ENCODE results near the gene TSR3.

TSR3 gene

DNA sequence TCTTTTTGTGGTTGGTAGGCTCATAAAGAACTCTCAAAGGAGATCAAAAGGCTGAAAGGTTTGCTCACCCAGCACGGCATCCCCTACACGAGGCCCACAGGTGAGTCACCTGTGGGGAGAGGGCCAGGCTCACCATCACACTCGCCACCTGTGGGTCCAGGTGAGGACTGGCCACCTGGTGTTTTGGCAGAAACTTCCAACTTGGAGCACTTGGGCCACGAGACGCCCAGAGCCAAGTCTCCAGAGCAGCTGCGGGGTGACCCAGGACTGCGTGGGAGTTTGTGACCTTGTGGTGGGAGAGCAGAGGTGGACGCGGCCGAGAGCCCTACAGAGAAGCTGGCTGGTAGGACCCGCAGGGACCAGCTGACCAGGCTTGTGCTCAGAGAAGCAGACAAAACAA is 11.1 kb upstream of the TSR3 start:
- in situ Hi-C loops (cut with MboI; ENCODE audit: low sequenced_read_pairs, unreplicated experiment), result no loop called here
- DNase-seq (ENCODE audit: low spot score), result no peak

DNA sequence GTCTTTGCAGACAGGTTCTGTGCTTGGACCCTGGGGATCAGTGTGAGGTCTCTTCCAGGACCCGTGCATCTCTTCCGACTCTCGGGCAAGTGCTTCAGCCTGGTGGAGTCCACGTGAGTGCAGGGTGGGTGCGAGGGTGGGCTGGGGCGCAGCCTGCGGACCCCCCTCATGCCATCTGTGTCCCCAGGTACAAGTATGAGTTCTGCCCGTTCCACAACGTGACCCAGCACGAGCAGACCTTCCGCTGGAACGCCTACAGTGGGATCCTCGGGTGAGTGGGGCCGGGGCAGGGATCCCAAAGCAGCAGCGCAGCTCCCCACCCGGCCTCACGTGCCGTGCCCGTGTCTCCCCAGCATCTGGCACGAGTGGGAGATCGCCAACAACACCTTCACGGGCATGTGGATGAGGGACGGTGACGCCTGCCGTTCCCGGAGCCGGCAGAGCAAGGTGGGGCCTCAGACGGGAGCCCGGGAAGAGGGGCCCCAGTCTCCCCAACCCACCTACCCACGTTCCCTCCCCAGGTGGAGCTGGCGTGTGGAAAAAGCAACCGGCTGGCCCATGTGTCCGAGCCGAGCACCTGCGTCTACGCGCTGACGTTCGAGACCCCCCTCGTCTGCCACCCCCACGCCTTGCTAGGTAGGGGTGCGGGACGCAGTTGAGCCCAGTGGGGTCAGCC is 10.1 kb upstream of the TSR3 start:
- in situ Hi-C loops (cut with MboI; ENCODE audit: low sequenced_read_pairs, unreplicated experiment), result no loop called here
- TF ChIP-seq, protein P1, sequence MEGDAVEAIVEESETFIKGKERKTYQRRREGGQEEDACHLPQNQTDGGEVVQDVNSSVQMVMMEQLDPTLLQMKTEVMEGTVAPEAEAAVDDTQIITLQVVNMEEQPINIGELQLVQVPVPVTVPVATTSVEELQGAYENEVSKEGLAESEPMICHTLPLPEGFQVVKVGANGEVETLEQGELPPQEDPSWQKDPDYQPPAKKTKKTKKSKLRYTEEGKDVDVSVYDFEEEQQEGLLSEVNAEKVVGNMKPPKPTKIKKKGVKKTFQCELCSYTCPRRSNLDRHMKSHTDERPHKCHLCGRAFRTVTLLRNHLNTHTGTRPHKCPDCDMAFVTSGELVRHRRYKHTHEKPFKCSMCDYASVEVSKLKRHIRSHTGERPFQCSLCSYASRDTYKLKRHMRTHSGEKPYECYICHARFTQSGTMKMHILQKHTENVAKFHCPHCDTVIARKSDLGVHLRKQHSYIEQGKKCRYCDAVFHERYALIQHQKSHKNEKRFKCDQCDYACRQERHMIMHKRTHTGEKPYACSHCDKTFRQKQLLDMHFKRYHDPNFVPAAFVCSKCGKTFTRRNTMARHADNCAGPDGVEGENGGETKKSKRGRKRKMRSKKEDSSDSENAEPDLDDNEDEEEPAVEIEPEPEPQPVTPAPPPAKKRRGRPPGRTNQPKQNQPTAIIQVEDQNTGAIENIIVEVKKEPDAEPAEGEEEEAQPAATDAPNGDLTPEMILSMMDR (IDR thresholded peaks at IDR 0.05; ENCODE audit: borderline replicate concordance, control extremely low read depth, extremely low read depth, insufficient read depth, missing control alignments), result no peak

More for the DNA sequence above, 11.1 kb upstream of the TSR3 start:
- TF ChIP-seq, protein P1 (IDR thresholded peaks at IDR 0.05; ENCODE audit: borderline replicate concordance, control extremely low read depth, extremely low read depth, insufficient read depth, missing control alignments), result no peak

DNA sequence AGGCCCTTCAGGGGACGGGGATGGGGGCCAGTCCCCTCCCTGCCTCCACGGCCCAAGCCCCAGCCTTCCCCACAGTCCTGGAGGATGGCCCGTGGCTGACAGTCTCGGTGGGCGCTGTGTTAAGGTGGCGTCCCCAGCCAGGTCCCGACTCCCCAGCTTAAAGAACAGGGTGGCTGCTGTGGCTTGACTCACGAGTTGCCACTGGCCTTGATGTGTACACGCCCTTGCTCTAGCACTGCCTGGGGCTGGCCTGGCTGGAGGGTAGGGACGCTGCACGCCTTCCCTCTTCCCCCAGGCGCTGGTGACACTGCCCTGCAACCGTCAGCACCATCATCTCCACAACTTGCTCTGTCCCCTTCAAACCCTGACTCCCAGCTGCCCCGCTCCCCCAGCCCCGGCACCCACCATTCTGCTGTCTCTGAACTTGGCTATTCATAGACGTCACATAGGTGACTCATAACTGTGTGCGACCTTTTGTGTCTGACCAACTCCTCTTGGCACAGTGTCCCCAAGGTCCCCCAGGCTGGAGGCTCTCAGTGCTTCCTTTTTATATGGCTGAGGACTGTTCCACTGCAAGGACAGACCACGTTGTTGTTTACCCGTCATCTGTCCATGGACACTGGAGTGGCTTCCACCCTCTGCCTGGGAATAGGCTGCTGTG is 6.4 kb upstream of the TSR3 start:
- in situ Hi-C loops (cut with MboI; ENCODE audit: low sequenced_read_pairs, unreplicated experiment), result no loop called here
- no peak for DNase-seq (ENCODE audit: low spot score)
- TF ChIP-seq, protein P1 (IDR thresholded peaks at IDR 0.05; ENCODE audit: borderline replicate concordance, control extremely low read depth, extremely low read depth, insufficient read depth, missing control alignments), result no peak

More for the DNA sequence above, 10.1 kb upstream of the TSR3 start:
- no peak for DNase-seq (ENCODE audit: low spot score)

DNA sequence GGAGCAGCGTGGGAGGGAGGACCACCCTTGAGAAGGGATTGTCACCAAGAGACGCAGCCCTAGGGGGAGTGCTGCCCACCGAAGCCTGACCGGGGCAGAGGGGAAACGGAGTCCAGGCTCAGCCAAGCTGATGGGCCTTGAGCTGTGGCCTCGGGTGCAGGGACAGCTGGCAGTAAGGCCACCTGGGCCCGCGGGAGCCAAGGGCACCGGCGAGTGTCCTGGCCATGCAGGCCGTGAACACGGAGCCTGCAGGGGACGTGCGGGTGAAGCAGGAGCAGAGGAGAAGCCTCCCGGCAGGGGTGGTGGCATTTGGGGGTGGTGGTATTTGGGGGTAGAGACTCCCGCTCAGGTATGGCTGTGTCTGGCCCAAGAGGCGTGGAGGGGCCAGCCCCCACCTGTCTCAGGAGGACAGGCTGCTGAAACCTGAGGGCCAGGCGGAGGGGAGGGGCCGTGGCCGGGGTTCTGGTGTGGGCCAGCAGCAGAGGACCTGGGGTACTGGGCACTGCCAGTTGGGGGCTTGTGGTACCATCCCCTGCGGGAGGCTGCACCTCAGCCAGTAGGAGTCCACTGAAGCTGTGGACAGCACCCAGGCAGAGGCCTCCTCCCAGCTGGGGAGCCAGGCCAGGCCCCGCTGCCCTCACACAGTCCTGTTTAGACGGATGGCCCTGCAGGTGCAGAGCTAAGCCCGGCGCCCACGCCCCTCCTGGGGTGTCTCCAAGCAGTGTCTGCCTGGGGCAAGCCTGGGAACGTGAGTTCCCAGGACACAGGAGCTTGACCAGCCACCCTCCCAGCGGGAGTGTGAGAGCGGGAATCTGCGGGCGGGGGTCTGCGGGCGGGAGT is 4.6 kb upstream of the TSR3 start:
- DNase-seq (ENCODE audit: low spot score), result no peak
- in situ Hi-C loops (cut with MboI; ENCODE audit: low sequenced_read_pairs, unreplicated experiment), result no loop called here

DNA sequence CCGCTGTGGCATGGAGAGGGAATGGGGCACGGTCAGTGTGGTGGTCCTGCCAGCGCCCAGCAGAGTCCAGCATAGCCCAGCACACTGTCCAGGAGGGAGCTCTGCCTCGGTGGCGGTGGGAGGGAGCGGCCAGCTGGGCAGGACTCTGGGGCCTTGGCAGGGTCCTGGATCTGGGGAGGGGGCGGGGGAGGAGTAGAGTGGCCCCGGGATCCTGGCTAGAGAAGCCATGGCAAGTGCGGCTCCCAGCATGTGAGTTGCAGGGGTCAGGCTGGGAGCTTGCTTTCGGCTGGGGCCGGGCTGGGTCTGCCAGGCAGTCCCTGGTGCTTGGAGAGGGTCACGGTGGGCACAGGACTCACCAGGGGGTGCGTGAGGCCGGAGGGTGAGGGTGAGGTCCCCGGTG is 3.9 kb upstream of the TSR3 start:
- TF ChIP-seq, protein P1 (IDR thresholded peaks at IDR 0.05; ENCODE audit: borderline replicate concordance, control extremely low read depth, extremely low read depth, insufficient read depth, missing control alignments), result no peak
- no peak for DNase-seq (ENCODE audit: low spot score)
- in situ Hi-C loops (cut with MboI; ENCODE audit: low sequenced_read_pairs, unreplicated experiment), result no loop called here

More for the DNA sequence above, 4.6 kb upstream of the TSR3 start:
- TF ChIP-seq, protein P1 (IDR thresholded peaks at IDR 0.05; ENCODE audit: borderline replicate concordance, control extremely low read depth, extremely low read depth, insufficient read depth, missing control alignments), result no peak

DNA sequence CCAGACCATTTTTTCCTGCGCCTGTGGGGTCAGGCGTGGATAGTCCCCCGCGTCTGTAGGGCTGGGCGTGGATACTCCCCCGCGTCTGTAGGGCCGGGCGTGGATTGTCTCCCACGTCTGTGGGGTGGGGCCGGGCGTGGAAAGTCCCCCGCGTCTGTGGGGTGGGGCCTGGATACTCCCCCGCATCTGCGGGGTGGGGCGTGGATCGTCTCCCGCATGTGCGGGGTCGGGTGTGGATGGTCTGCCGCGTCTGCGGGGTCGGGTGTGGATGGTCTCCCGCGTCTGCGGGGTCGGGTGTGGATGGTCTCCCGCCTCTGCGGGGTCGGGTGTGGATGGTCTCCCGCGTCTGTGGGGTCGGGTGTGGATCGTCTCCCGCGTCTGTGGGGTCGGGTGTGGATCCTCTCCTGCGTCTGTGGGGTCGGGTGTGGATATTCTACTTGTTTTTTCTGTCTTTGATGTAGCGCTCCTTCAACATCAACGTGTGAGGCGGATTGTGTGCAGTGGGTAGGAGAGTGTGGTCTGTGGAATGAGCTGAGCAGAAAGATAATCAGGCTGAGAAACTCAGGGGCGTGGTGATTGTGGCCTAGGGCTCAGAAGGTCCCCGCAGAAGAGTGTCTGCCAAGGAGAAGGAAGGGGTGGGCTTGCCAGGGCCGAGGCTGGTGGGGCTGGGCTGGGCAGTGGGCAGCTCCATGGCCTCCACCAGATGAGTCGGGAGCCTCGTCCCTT is 3.3 kb upstream of the TSR3 start:
- in situ Hi-C loops (cut with MboI; ENCODE audit: low sequenced_read_pairs, unreplicated experiment), result no loop called here

More for the DNA sequence above, 3.3 kb upstream of the TSR3 start:
- TF ChIP-seq, protein P1 (IDR thresholded peaks at IDR 0.05; ENCODE audit: borderline replicate concordance, control extremely low read depth, extremely low read depth, insufficient read depth, missing control alignments), result no peak
- no peak for DNase-seq (ENCODE audit: low spot score)

Data from GM13976 (cell line).